ENCODE results near the gene PLCXD1.
"Not testable (repeated sequence)": the region's sequence is repeated elsewhere in the genome, so short reads cannot be mapped to it uniquely, and the experiment has no call there.

GRCh38 chrX:306614-307251 lies 25.6 kb downstream of the PLCXD1 start:
- not testable (repeated sequence) for TF ChIP-seq CTCF, POLR2AphosphoS5 (IDR thresholded peaks at IDR 0.05)
